Activated CD4-positive, alpha-beta T cell treated with anti-CD3 and anti-CD28 coated beads, Interleukin-2, amount 50 U/mL, for 48 hours (primary cell): Measurements from ENCODE around the gene CDH4.
"Not testable (repeated sequence)": the region's sequence is repeated elsewhere in the genome, so short reads cannot be mapped to it uniquely, and the experiment has no call there.

Experiments
- DNase-seq, 2 experiments: peaks; one replicate each; pipeline ENCODE4 v3.0.0-alpha.2; 2020

Gene CDH4

GRCh38 chr20:61253640-61254511 is 1.8 kb downstream of the CDH4 start:
- no peak for DNase-seq

- DNase-seq = no peak
Observed at GRCh38 chr20:61254881-61255626, 3.0 kb downstream of the CDH4 start.

GRCh38 chr20:61256365-61256764 is 4.3 kb downstream of the CDH4 start:
- no peak for DNase-seq

- DNase-seq = no peak
Observed at GRCh38 chr20:61256824-61257223, 4.8 kb downstream of the CDH4 start.

GRCh38 chr20:61257611-61258010 is 5.5 kb downstream of the CDH4 start:
- DNase-seq = no peak

- no peak for DNase-seq
Observed at GRCh38 chr20:61259741-61260140, 7.7 kb downstream of the CDH4 start.

- no peak for DNase-seq
Observed at GRCh38 chr20:61260905-61261304, 8.8 kb downstream of the CDH4 start.

- DNase-seq = no peak
Observed at GRCh38 chr20:61262036-61262435, 10.0 kb downstream of the CDH4 start.

- DNase-seq = no peak
Observed at GRCh38 chr20:61262514-61262913, 10.5 kb downstream of the CDH4 start.

GRCh38 chr20:61263084-61263695 is 11.1 kb downstream of the CDH4 start:
- peak; percentile 47 to 51 for DNase-seq

- DNase-seq = no peak
Observed at GRCh38 chr20:61263938-61264337, 11.9 kb downstream of the CDH4 start.

- DNase-seq = no peak
Observed at GRCh38 chr20:61267241-61267640, 15.2 kb downstream of the CDH4 start.

GRCh38 chr20:61268024-61268423 is 16.0 kb downstream of the CDH4 start:
- no peak for DNase-seq

- DNase-seq = no peak
Observed at GRCh38 chr20:61271312-61272231, 19.5 kb downstream of the CDH4 start.

GRCh38 chr20:61273024-61273423 is 21.0 kb downstream of the CDH4 start:
- not testable (repeated sequence) for DNase-seq

- not testable (repeated sequence) for DNase-seq
Observed at GRCh38 chr20:61273666-61274065, 21.6 kb downstream of the CDH4 start.

- no peak for DNase-seq
Observed at GRCh38 chr20:61274326-61274725, 22.3 kb downstream of the CDH4 start.

GRCh38 chr20:61278296-61278695 is 26.2 kb downstream of the CDH4 start:
- DNase-seq = no peak

GRCh38 chr20:61279621-61280150 is 27.6 kb downstream of the CDH4 start:
- DNase-seq = no peak

- DNase-seq = no peak
Observed at GRCh38 chr20:61280217-61280980, 28.3 kb downstream of the CDH4 start.

GRCh38 chr20:61281286-61281795 is 29.3 kb downstream of the CDH4 start:
- DNase-seq = no peak
